NCI-H128 (cell line): ENCODE measurements around the gene ANKFN1.

Source experiments
- DNase-seq: peaks from one replicate; lab custom pipeline; 2025; ENCODE audit not compliant: unreplicated experiment; lab: John Stamatoyannopoulos, UW

Gene ANKFN1

DNA sequence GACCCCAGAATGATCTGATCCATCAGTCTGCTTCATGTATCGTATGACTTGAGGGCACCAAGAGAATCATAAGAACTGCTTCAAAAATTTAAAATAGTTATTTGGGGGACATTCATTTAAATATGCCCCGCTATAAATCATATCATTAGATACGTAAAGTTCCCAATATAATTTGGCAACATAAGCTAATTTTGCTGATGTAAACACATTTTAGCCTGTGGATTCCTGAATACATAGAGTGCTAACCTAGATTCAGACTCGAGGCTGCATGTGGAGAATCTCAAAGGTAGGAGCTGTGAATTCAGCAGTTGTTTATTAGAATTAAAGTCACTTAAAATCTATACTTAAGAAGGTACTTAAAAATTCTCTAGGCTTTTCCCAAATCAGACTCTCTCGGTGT is 24.9 kb downstream of the ANKFN1 start:
- no peak for DNase-seq

GRCh38 chr17:56182081-56182480 is 28.8 kb downstream of the ANKFN1 start:
- no peak for DNase-seq

- no peak for DNase-seq
Observed at GRCh38 chr17:56184650-56185049, 31.4 kb downstream of the ANKFN1 start.

DNA sequence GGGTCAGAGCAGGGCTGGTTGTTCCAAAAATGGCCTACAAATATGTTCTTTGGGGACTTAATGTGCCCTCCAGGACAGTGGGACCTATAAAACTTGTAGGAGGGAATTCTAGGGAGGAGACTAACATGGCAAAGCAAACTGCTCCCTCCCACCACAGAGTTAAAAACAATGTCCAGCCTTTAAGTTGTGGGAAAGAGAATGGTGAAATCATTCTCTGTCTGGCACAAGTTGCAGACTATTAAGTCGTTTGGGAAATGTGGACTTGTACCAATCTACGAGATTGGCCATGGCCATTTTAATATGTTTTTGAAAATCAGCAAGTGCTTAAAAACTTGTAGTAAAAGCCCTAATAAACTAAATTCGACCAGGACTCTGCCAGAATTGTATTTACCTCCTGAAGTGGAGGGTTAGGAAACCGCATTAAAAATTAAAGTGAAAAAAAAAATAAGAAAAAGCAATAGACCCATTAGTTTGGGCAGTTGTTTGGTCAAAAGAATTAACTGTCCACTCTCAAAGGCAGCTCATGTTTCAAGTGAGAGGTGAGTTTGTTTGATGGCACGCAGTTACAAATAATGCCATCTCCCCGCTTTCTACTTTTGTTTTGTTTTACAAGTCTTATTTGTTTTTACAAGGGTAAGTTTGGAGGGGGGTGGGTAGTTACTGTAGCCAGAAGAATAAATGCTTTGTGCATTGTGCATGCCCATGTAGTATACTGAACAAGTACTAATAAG is 32.4 kb downstream of the ANKFN1 start:
- no peak for DNase-seq

GRCh38 chr17:56186222-56186786 is 33.0 kb downstream of the ANKFN1 start:
- no peak for DNase-seq

DNA sequence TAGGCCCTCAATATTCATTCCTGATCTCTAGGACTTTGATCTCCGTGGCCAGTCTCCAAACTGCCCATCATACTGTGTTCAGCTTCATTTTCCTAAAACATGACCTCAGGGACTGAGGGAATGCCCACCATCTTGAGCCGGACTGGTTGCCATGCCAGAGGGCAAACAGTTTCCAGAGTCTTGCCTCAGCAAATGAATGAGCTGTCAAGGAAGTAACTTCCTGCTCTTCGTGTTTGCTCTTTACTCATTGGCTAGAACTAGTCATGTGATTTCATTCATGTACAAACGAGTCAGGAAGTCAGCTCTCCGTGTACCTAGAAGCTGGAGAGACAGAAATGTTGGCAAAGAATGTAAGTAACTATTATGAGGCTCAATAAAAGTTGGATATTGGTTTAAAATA is 50.2 kb downstream of the ANKFN1 start:
- DNase-seq, result no peak

DNA sequence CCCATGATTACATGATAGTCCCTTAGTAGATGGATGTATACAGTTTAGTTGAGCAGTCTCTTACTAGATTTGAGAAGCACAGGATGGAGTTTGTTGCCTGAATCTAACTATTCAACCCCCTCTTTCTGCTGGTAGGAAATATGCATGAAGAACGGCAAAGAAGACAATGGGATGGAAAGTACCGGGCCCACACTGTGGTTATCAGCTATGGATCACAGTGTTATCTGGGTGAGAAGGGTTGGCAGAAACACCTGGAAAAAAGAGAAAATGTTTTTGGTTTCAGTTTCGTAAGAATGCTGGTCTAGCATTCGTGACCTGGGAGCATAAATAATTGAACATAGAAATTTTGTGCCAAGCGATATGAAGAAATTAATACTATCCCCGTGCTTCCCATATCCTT is 53.1 kb downstream of the ANKFN1 start:
- DNase-seq, result no peak

DNA sequence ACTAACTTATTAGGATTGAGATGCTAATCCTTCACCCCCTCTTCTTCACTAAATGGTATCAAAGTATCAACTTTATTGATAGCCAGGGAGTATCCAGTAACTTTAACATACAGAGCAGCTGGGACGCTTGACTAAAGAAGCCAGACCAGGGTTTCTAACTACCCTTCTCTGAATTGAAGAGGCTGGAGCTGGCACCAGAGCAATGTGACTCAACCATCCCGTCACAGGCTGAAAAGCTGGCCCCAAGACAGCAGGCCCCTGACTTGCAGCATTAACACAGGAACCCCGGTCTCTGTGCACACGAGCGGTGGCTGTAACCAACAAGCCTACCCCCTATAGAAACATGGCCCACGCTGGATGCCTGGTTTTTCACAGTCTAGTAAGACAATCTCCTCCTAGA is 59.8 kb downstream of the ANKFN1 start:
- DNase-seq, result no peak

DNA sequence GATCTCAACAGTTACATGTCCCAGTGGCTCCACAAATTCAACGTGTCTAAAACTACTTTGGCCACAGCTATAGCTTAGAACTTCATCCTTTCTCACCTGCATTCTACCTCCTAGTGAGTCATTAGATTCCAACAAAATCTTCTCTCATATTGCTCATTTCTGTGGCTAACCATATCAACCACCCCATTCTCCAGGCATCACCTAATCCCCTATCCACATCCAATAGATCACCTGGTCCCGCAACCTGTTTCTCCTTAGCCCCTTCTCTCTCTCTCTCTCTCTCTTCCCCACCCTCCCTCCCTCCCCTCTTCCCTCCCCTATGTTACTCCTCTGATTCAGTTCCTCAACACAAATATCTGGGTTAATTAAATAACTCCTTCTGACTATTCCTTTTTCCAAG is 64.6 kb downstream of the ANKFN1 start:
- no peak for DNase-seq

DNA sequence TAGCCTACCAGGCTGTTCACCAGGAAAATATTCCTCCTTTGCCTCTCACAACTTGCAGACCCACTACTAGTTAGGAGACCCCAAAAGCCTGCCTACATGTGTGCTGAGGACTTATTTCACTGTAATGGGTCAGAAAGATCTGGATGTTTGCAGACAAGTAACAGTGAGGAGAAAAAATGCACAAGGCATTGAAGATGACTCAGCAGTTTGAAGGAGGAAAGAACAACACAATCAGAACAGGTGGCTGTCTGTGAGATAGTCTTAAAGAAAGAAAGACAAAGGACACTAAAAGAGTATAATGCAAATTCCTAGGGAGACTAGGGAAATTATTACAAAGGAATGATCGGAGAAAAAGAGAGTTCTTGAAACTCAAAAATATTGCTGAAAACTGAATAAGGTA is 69.0 kb downstream of the ANKFN1 start:
- DNase-seq, result no peak

DNA sequence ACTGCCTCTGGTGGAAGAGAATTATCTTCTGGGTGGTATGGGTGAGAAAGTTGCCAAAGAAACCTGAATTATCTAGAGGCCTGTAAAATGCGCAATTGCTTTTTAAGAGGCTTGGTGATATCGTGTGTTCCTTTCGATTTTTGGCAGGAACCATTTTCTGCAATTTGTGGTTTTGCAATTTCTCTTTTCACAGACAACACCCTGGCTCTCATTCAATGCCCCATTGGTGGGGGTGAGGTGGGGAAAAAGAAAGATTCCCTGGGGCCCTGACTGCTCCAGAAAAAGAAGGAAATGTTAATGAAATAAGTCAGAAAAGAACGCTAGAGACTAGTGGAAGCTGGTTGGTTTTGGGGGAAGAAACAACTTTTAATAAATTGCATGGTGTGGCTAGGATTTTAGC is 77.4 kb downstream of the ANKFN1 start:
- DNase-seq, result no peak

- no peak for DNase-seq
Observed at GRCh38 chr17:56231252-56231651, 78.0 kb downstream of the ANKFN1 start.

GRCh38 chr17:56231693-56232092 is 78.4 kb downstream of the ANKFN1 start:
- DNase-seq, result no peak

DNA sequence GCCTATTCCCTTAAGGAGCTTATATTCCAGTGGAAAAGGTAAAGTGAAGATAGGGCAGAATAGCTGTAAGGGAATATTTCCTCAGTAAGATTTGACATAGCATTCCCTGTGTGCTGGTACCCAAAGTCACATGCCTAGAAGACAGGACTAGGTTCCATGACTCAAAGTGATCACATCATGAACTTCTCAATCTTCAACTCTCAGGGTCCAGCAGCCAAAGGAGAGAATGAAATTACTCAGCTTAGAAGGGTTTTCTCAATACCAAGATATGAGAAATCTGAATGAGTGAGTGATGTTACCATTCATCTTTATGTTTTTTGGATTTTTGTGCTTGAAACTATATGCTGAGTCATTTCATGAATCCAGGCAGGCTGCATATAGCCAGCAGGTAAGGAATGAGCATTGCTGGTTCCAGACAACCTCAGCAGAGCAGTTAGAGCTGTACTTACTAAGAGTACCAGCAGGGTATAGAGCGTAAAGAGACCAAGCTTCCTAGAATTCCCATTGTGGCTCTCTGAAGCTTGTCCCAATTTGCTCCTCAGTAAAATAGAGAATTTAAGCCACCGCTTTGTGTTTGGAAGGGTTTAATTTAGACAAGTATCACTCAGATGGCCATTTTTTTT is 91.1 kb downstream of the ANKFN1 start:
- DNase-seq, result no peak

GRCh38 chr17:56247816-56248215 is 94.5 kb downstream of the ANKFN1 start:
- no peak for DNase-seq

DNA sequence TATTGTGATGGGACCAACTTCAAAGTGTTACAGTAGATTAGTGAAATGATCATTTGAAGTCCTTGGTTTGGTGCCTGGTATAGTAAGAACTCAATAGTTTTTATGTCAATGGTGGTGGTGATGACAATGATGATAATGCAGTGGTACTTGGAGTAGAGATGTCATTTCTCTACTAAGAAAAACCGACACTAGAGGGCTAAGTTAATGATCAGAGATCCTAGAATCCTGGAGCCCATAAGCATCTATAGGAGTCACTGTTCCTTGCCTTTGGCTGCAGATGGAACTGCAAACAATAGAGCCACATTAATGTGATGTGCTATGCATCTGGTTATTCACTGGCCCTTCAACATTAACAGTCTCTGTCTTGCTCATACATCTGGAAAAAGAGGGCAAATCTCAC is 103.8 kb downstream of the ANKFN1 start:
- no peak for DNase-seq

- DNase-seq, result no peak
Observed at GRCh38 chr17:56260376-56261002, 107.2 kb downstream of the ANKFN1 start.

GRCh38 chr17:56262803-56263202 is 109.5 kb downstream of the ANKFN1 start:
- DNase-seq, result no peak

- no peak for DNase-seq
Observed at GRCh38 chr17:56269556-56270389, 116.5 kb downstream of the ANKFN1 start.

GRCh38 chr17:56274491-56274890 is 121.2 kb downstream of the ANKFN1 start:
- no peak for DNase-seq

DNA sequence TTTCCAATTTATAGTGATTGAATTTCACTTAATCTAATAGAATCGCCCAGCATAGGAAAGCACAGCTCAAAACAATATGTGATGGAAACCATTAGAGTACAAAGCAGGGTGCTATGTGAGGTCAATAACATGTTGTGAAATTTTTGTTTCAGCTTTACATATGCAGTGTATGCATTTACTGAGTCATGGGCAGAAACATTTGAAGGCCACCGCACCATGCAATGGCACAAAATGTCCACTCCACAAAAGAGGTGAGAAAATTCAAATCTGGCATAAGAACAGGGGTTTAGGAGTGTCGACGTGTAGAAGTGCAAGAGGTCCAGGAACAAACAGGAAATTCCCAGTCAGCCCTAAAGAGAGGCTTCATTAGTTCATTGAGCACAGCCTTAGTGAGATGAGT is 131.2 kb downstream of the ANKFN1 start:
- no peak for DNase-seq
